Rectal smooth muscle tissue (tissue), 1 donor: ENCODE measurements around the gene MAP7D1.

ENCODE experiments used
- H3K27ac ChIP-seq: one replicate; pipeline ENCODE4 v1.7.0; 2013; ENCODE audit warnings: low read depth, low read length, inconsistent platforms
- H3K27me3 ChIP-seq: one replicate; pipeline ENCODE4 v1.7.0; 2013; ENCODE audit warnings: low read length; ENCODE audit not compliant: control insufficient read depth, insufficient read depth
- H3K36me3 ChIP-seq: one replicate; pipeline ENCODE4 v1.7.0; 2013; ENCODE audit warnings: low read length; ENCODE audit not compliant: control insufficient read depth, insufficient read depth
- H3K4me1 ChIP-seq: one replicate; pipeline ENCODE4 v1.7.0; 2013; ENCODE audit warnings: low read length; ENCODE audit not compliant: control insufficient read depth, insufficient read depth
- H3K4me3 ChIP-seq: one replicate; pipeline ENCODE4 v1.7.0; 2013; ENCODE audit warnings: low read length
- H3K9ac ChIP-seq: one replicate; pipeline ENCODE4 v1.7.0; 2013; ENCODE audit warnings: low read length

Gene MAP7D1

GRCh38 chr1:36149237-36149972 lies 6.6 kb upstream of the MAP7D1 start, which contains the start of gene TRAPPC3:
TRAPPC3 (minus strand) TSS chr1:36149486; CDS start chr1:36149378, 108 bp downstream.
- peak within 1 kb of the TSS; percentile 86 for H3K9ac ChIP-seq
- peak within 1 kb of the TSS; percentile 99 for H3K27ac ChIP-seq
- no peaks in the 10 kb centered on the region for H3K27me3 ChIP-seq
- peaks cover 28% of the 10 kb centered on the region for H3K4me1 ChIP-seq
- no peaks in the 10 kb centered on the region for H3K36me3 ChIP-seq
- peak within 1 kb of the TSS; percentile 69 for H3K4me3 ChIP-seq

GRCh38 chr1:36149973-36150295 lies 6.0 kb upstream of the MAP7D1 start:
- peak overlapping the region; percentile 68 for H3K4me3 ChIP-seq
- no peaks in the 10 kb centered on the region for H3K36me3 ChIP-seq
- H3K4me1 ChIP-seq, result peaks cover 33% of the 10 kb centered on the region
- H3K27me3 ChIP-seq, result no peaks in the 10 kb centered on the region
- H3K9ac ChIP-seq, result peak overlapping the region; percentile 53
- H3K27ac ChIP-seq, result peak overlapping the region; percentile 99

GRCh38 chr1:36150296-36151133 lies 5.4 kb upstream of the MAP7D1 start:
- H3K36me3 ChIP-seq, result no peaks in the 10 kb centered on the region
- H3K9ac ChIP-seq, result peak overlapping the region; percentile 53
- peaks cover 36% of the 10 kb centered on the region for H3K4me1 ChIP-seq
- H3K27me3 ChIP-seq, result no peaks in the 10 kb centered on the region
- peak overlapping the region; percentile 99 for H3K27ac ChIP-seq
- H3K4me3 ChIP-seq, result peak overlapping the region; percentile 68

GRCh38 chr1:36151134-36151844 lies 4.7 kb upstream of the MAP7D1 start:
- Histone ChIP-seq H3K4me1 (peaks cover 36% of the 10 kb centered on the region), H3K27me3 (no peaks in the 10 kb centered on the region), H3K9ac (no peak overlapping the region), H3K27ac (peak overlapping the region; percentile 99), H3K36me3 (no peaks in the 10 kb centered on the region), H3K4me3 (no peak overlapping the region)

- no peaks in the 10 kb centered on the region for H3K36me3 ChIP-seq
- peaks cover 36% of the 10 kb centered on the region for H3K4me1 ChIP-seq
- no peak overlapping the region for H3K4me3 ChIP-seq
- peak overlapping the region; percentile 99 for H3K27ac ChIP-seq
- H3K9ac ChIP-seq, result no peak overlapping the region
- H3K27me3 ChIP-seq, result no peaks in the 10 kb centered on the region
Measured at GRCh38 chr1:36151845-36152203, 4.1 kb upstream of the MAP7D1 start.

GRCh38 chr1:36153476-36153875 lies 2.5 kb upstream of the MAP7D1 start:
- Histone ChIP-seq H3K4me3 (no peak overlapping the region), H3K4me1 (peaks cover 40% of the 10 kb centered on the region), H3K36me3 (no peaks in the 10 kb centered on the region), H3K27me3 (no peaks in the 10 kb centered on the region), H3K9ac (no peak overlapping the region), H3K27ac (no peak overlapping the region)

GRCh38 chr1:36154335-36154734 lies 1.6 kb upstream of the MAP7D1 start:
- H3K9ac ChIP-seq, result no peak overlapping the region

GRCh38 chr1:36154765-36155407 lies 1.1 kb upstream of the MAP7D1 start:
- peak overlapping the region; percentile 81 for H3K4me3 ChIP-seq
- peak overlapping the region; percentile 97 for H3K27ac ChIP-seq
- H3K9ac ChIP-seq, result no peak overlapping the region
- no peaks in the 10 kb centered on the region for H3K36me3 ChIP-seq
- peaks cover 44% of the 10 kb centered on the region for H3K4me1 ChIP-seq
- no peaks in the 10 kb centered on the region for H3K27me3 ChIP-seq

More at GRCh38 chr1:36154335-36154734, 1.6 kb upstream of the MAP7D1 start:
- H3K4me3 ChIP-seq, result no peak overlapping the region
- no peaks in the 10 kb centered on the region for H3K36me3 ChIP-seq
- no peaks in the 10 kb centered on the region for H3K27me3 ChIP-seq
- H3K4me1 ChIP-seq, result peaks cover 41% of the 10 kb centered on the region
- no peak overlapping the region for H3K27ac ChIP-seq

GRCh38 chr1:36156329-36157114 lies 562 bp downstream of the MAP7D1 start:
- Histone ChIP-seq H3K9ac (peak overlapping the region; percentile 90), H3K4me1 (peaks cover 44% of the 10 kb centered on the region), H3K27ac (peak overlapping the region; percentile 97), H3K27me3 (no peaks in the 10 kb centered on the region), H3K4me3 (peak overlapping the region; percentile 88), H3K36me3 (no peaks in the 10 kb centered on the region)

- H3K4me1 ChIP-seq, result peaks cover 46% of the 10 kb centered on the region
- H3K4me3 ChIP-seq, result peak overlapping the region; percentile 88
- H3K27me3 ChIP-seq, result no peaks in the 10 kb centered on the region
- peak overlapping the region; percentile 97 for H3K27ac ChIP-seq
- H3K36me3 ChIP-seq, result no peaks in the 10 kb centered on the region
- H3K9ac ChIP-seq, result peak overlapping the region; percentile 43
Measured at GRCh38 chr1:36157115-36157903, 1.3 kb downstream of the MAP7D1 start.
